A549 (cell line): ENCODE data around the gene NPTXR. TPM values are rescaled to one million over a fixed set of nuclear protein-coding genes. Genes with fewer than 3 reads are reported as not detected.

Experiments
- ATAC-seq, 2 experiments: fragments of 200-7000 bp in 1 of 2; fragments of >200 bp in 1 of 2; cut with Nextera tagmentation in 1 of 2; cut with Tn5 transposase in 1 of 2; 3 replicates each; pipeline versions ENCODE4 v1.8.0 to v1.9.1; 2018 to 2020; ENCODE audit warnings: mild to moderate bottlenecking in 1 of 2, moderate library complexity in 1 of 2
- CTCF ChIA-PET: fragments of 300-600 bp; sonication (Branson Sonifier 250); formaldehyde crosslinking; extraction: SDS; loops from one replicate; lab custom pipeline; 2021; ENCODE audit warnings: antibody characterized with exemption, inconsistent platforms; lab: Yijun Ruan, JAX
- POLR2A ChIA-PET: fragments of 350-600 bp; formaldehyde crosslinking; extraction: SDS; loops from one replicate; lab custom pipeline; 2021; ENCODE audit warnings: antibody characterized with exemption, inconsistent platforms; lab: Yijun Ruan, JAX
- DNase-seq, 2 experiments: peaks; one replicate each; pipeline versions ENCODE4 v3.0.0 to v3.0.0-alpha.2; 2011 to 2016; ENCODE audit warnings: low read depth in 1 of 2, low spot score in 1 of 2
- FAIRE-seq: peaks from 2 replicates; lab custom pipeline; 2011; peaks lifted over from hg19 to GRCh38; lab: Jason Lieb, UNC
- H3K27ac ChIP-seq, 2 experiments: fragments of >200 bp; sonication (Bioruptor Twin); formaldehyde crosslinking; 3 replicates each; pipeline ENCODE4 v1.5.1; 2016 to 2017
- H3K4me1 ChIP-seq: fragments of >200 bp; sonication (Bioruptor Twin); formaldehyde crosslinking; 3 replicates; pipeline ENCODE4 v1.6.1; 2016
- H3K4me2 ChIP-seq: fragments of >200 bp; sonication (Bioruptor Twin); formaldehyde crosslinking; 3 replicates; pipeline ENCODE4 v1.6.1; 2016
- H3K4me3 ChIP-seq: fragments of >200 bp; sonication (Bioruptor Twin); formaldehyde crosslinking; 3 replicates; pipeline ENCODE4 v1.5.1; 2016
- H3K9me3 ChIP-seq: fragments of >200 bp; sonication (Bioruptor Twin); formaldehyde crosslinking; 3 replicates; pipeline ENCODE4 v1.6.1; 2016
- ATOH8 ChIP-seq: fragments of 250-450 bp; sonication (Bioruptor Pico); IDR thresholded peaks from 2 replicates; pipeline ENCODE4 v1.5.0; 2020; ENCODE audit warnings: low read depth, mild to moderate bottlenecking, moderate library complexity
- BHLHE40 ChIP-seq: IDR thresholded peaks from 2 replicates; pipeline ENCODE4 v1.6.1; 2012; ENCODE audit warnings: low read depth, low read length, inconsistent platforms
- CBX8 ChIP-seq: fragments of 200-600 bp; sonication (generic); IDR thresholded peaks from 2 replicates; pipeline ENCODE4 v1.6.1; 2016
- CHD4 ChIP-seq: fragments of 200-600 bp; sonication (generic); IDR thresholded peaks from 2 replicates; pipeline ENCODE4 v1.6.1; 2016; ENCODE audit warnings: antibody characterized with exemption, mild to moderate bottlenecking, borderline replicate concordance
- E2F6 ChIP-seq: IDR thresholded peaks from 2 replicates; pipeline ENCODE4 v1.6.1; 2012; ENCODE audit warnings: low read depth, borderline replicate concordance
- ELK1 ChIP-seq: fragments of 150-350 bp; IDR thresholded peaks from 2 replicates; pipeline ENCODE4 v1.6.1; 2014; ENCODE audit warnings: low read depth, mild to moderate bottlenecking, low read length
- FOSL2 ChIP-seq, 2 experiments: fragments of 450-650 bp in 1 of 2; fragments of >200 bp in 1 of 2; sonication (Bioruptor Twin) in 1 of 2; formaldehyde crosslinking; IDR thresholded peaks; 2 replicates each; pipeline versions ENCODE4 v1.5.0 to v1.6.1; 2016 to 2020; ENCODE audit warnings: mild to moderate bottlenecking in 1 of 2, moderate library complexity in 1 of 2
- GATA3 ChIP-seq: IDR thresholded peaks from 2 replicates; pipeline ENCODE4 v1.6.1; 2012; ENCODE audit warnings: borderline replicate concordance
- HDAC2 ChIP-seq: fragments of 200-600 bp; sonication (generic); IDR thresholded peaks from 2 replicates; pipeline ENCODE4 v1.6.1; 2016
- HOXB13 ChIP-seq: fragments of 250-450 bp; sonication (Bioruptor Pico); IDR thresholded peaks from 2 replicates; pipeline ENCODE4 v1.5.0; 2020; ENCODE audit warnings: low read depth, mild to moderate bottlenecking, moderate library complexity
- KDM1A ChIP-seq: fragments of 200-600 bp; sonication (generic); IDR thresholded peaks from 2 replicates; pipeline ENCODE4 v1.6.1; 2016; ENCODE audit warnings: low read depth, mild to moderate bottlenecking
- KDM5A ChIP-seq: fragments of 200-600 bp; sonication (generic); IDR thresholded peaks from 2 replicates; pipeline ENCODE4 v1.6.1; 2016; ENCODE audit warnings: antibody characterized with exemption, mild to moderate bottlenecking
- MAFK ChIP-seq: fragments of 450-650 bp; IDR thresholded peaks from 2 replicates; pipeline ENCODE4 v1.6.1; 2014; ENCODE audit not compliant: partially characterized antibody
- MAZ ChIP-seq: fragments of 150-350 bp; IDR thresholded peaks from 2 replicates; pipeline ENCODE4 v1.6.1; 2014; ENCODE audit warnings: antibody characterized with exemption, low read depth, low read length, borderline replicate concordance
- NFE2L2 ChIP-seq: fragments of 150-350 bp; conservative IDR thresholded peaks from 2 replicates; pipeline ENCODE4 v1.6.1; 2014; ENCODE audit warnings: low read length
- NPAS2 ChIP-seq: fragments of 250-450 bp; sonication (Bioruptor Pico); IDR thresholded peaks from 2 replicates; pipeline ENCODE4 v1.8.0; 2022; ENCODE audit warnings: mild to moderate bottlenecking, moderate library complexity, borderline replicate concordance
- RAD21 ChIP-seq, 2 experiments: fragments of >200 bp in 1 of 2; sonication (Bioruptor Twin) in 1 of 2; formaldehyde crosslinking in 1 of 2; IDR thresholded peaks in 1 of 2; conservative IDR thresholded peaks in 1 of 2; 2 replicates in 1 of 2; 3 replicates in 1 of 2; pipeline ENCODE4 v1.6.1; 2012 to 2018; ENCODE audit warnings: inconsistent platforms in 1 of 2
- RCOR1 ChIP-seq: fragments of 150-350 bp; IDR thresholded peaks from 2 replicates; pipeline ENCODE4 v1.6.1; 2014; ENCODE audit warnings: antibody characterized with exemption, low read length, low read depth
- RFX5 ChIP-seq: fragments of 450-650 bp; IDR thresholded peaks from 2 replicates; pipeline ENCODE4 v1.7.1; 2014; ENCODE audit warnings: antibody characterized with exemption, mild to moderate bottlenecking, moderate library complexity
- SREBF2 ChIP-seq: fragments of 450-650 bp; IDR thresholded peaks from 2 replicates; pipeline ENCODE4 v1.6.1; 2014; ENCODE audit warnings: mild to moderate bottlenecking, moderate library complexity
- TFCP2L1 ChIP-seq: fragments of 250-450 bp; sonication (Bioruptor Pico); IDR thresholded peaks from 2 replicates; pipeline ENCODE4 v1.5.0; 2021; ENCODE audit warnings: mild to moderate bottlenecking
- TP53 ChIP-seq: fragments of 250-450 bp; sonication (Bioruptor Pico); IDR thresholded peaks from 2 replicates; pipeline ENCODE4 v1.5.0; 2021; ENCODE audit warnings: mild to moderate bottlenecking, moderate library complexity
- USF2 ChIP-seq: fragments of 450-650 bp; IDR thresholded peaks from 2 replicates; pipeline ENCODE4 v1.6.1; 2014; ENCODE audit warnings: antibody characterized with exemption
- WGBS: methylation state at CpG from one replicate; pipeline ENCODE4 v1.1.6; 2017; ENCODE audit errors: missing lambda C conversion rate; 5-methylcytosine and 5-hydroxymethylcytosine counted together
- polyA plus RNA-seq, 4 experiments: library from polyadenylated mRNA; depleted of rRNA in 3 of 4; stranded (reverse); fragments of >200 nt; fragmentation: RNase III in 1 of 4; extraction: RNeasy Plus Mini Kit Qiagen cat#74134 plus additional on column Dnase treatment in 1 of 4; gene quantifications; 2 replicates in 3 of 4; 3 replicates in 1 of 4; pipeline ENCODE4 v1.2.3, GENCODE V29; 2011 to 2017

The NPTXR gene
- polyA plus RNA-seq, 2 of the 4 experiments (the other 2 are of a cell fraction) = 3.3 to 15.3 TPM

GRCh38 chr22:38820020-38820419 lies 23.8 kb downstream of the NPTXR start (continued):
- TF ChIP-seq ELK1 (no peak), RCOR1 (no peak)

- Histone ChIP-seq H3K9me3 (no peaks in the 10 kb centered on the region), H3K4me3 (no peak overlapping the region), H3K27ac (no peak overlapping the region), H3K4me2 (no peak overlapping the region), H3K4me1 (no peaks in the 10 kb centered on the region)
- no peak for DNase-seq
- no peak for FAIRE-seq
- CTCF ChIA-PET = interaction anchor here (1.1 to 2.6 kb wide), 4 partner anchors 24 to 54 kb away, joined by 3 to 10 read pairs (median 7); partner anchors contain the start of gene NPTXR
- ATAC-seq = no peak
- WGBS = 38% methylated on average over 8 of the region's 10 CpGs
- POLR2A ChIA-PET = no interaction called here
- TF ChIP-seq NFE2L2 = no peak
- TF ChIP-seq HDAC2 = no peak
- no peak for TF ChIP-seq SREBF2
- no peak for TF ChIP-seq E2F6
- no peak for TF ChIP-seq HOXB13 (CRISPR knock-in tag)
- TF ChIP-seq MAZ = no peak
These were observed 24.4 kb downstream of the NPTXR start for GRCh38 chr22:38819387-38819940.

- H3K9me3 ChIP-seq = no peaks in the 10 kb centered on the region
- CTCF ChIA-PET = interaction anchor here (0.6 to 1.6 kb wide), 3 partner anchors 44 to 53 kb away, joined by 3 to 4 read pairs (median 3); no protein-coding TSS in a partner anchor
- ATAC-seq = no peak
- H3K4me3 ChIP-seq = no peak overlapping the region
- no peaks in the 10 kb centered on the region for H3K4me1 ChIP-seq
- TF ChIP-seq TP53 (CRISPR knock-in tag) (no peak), USF2 (no peak), NPAS2 (no peak), KDM5A (no peak), RFX5 (no peak), KDM1A (no peak), GATA3 (no peak), ELK1 (no peak), FOSL2 (IDR thresholded peaks at IDR 0.05) (no peak), FOSL2 (CRISPR knock-in tag; IDR thresholded peaks at IDR 0.05) (no peak), RAD21 (conservative IDR thresholded peaks at IDR 0.05 in 1 of 2, IDR thresholded peaks at IDR 0.05 in 1 of 2) (no peak), TFCP2L1 (CRISPR knock-in tag) (no peak), MAFK (no peak), CBX8 (no peak), BHLHE40 (no peak), CHD4 (no peak), ATOH8 (no peak)
- H3K27ac ChIP-seq = no peak overlapping the region
- no peak overlapping the region for H3K4me2 ChIP-seq
- no peak for FAIRE-seq
- no peak for DNase-seq
- POLR2A ChIA-PET = no interaction called here
- 70% methylated on average over 6 of the region's 6 CpGs for WGBS
These were observed 26.6 kb downstream of the NPTXR start for GRCh38 chr22:38817196-38817595.
